Measurements from ENCODE around the gene MYPOP. TPM values are rescaled to one million over a fixed set of nuclear protein-coding genes. Genes with fewer than 3 reads are reported as not detected.

The MYPOP gene
- total and polyA plus RNA-seq, 2 of the 13 experiments (the other 11 are each of a cell fraction or from before 2014, with no cell fraction given), result 2.3 to 2.7 TPM

DNA sequence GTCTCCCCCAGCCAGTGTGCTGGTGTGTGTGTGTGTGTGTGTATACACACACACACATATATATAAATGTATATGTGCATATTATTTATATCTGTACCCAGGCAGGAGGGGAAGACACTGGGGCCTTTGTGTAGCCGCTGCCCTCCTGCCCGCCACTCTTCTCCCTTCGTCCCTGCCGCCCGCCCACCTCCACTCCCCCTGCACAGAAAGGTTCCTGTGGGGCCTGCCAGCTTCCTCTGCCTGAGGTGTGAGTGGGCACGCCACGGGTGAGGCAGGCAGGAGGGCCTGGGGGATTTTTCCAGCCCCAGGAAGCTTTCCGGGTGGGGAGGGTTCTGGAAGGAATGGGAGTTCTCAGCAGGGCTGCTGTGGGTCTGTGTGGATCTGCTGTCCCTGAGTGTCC, 23.4 kb downstream of the MYPOP start (continued):
- TF ChIP-seq, protein P1, sequence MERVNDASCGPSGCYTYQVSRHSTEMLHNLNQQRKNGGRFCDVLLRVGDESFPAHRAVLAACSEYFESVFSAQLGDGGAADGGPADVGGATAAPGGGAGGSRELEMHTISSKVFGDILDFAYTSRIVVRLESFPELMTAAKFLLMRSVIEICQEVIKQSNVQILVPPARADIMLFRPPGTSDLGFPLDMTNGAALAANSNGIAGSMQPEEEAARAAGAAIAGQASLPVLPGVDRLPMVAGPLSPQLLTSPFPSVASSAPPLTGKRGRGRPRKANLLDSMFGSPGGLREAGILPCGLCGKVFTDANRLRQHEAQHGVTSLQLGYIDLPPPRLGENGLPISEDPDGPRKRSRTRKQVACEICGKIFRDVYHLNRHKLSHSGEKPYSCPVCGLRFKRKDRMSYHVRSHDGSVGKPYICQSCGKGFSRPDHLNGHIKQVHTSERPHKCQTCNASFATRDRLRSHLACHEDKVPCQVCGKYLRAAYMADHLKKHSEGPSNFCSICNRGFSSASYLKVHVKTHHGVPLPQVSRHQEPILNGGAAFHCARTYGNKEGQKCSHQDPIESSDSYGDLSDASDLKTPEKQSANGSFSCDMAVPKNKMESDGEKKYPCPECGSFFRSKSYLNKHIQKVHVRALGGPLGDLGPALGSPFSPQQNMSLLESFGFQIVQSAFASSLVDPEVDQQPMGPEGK (CRISPR knock-in tag; IDR thresholded peaks at IDR 0.05), result peak; percentile 60; the same call in 1 of the 2 replicates
- TF ChIP-seq ZSCAN25 (CRISPR knock-in tag; IDR thresholded peaks at IDR 0.05) (peak; percentile 93), AGO2 (optimal IDR thresholded peaks at IDR 0.05; ENCODE audit: low read depth, low read length) (peak; percentile 72), RXRB (CRISPR knock-in tag; IDR thresholded peaks at IDR 0.05; ENCODE audit: borderline replicate concordance) (no peak), MBD4 (IDR thresholded peaks at IDR 0.05; ENCODE audit: borderline replicate concordance, low read length) (no peak), PHF5A (CRISPR knock-in tag; IDR thresholded peaks at IDR 0.05; ENCODE audit: low read depth, unreplicated experiment) (no peak), ZNF768 (CRISPR knock-in tag; IDR thresholded peaks at IDR 0.05) (no peak), ZNF644 (CRISPR knock-in tag; IDR thresholded peaks at IDR 0.05; ENCODE audit: low read depth) (no peak)
- TF ChIP-seq, protein P2, sequence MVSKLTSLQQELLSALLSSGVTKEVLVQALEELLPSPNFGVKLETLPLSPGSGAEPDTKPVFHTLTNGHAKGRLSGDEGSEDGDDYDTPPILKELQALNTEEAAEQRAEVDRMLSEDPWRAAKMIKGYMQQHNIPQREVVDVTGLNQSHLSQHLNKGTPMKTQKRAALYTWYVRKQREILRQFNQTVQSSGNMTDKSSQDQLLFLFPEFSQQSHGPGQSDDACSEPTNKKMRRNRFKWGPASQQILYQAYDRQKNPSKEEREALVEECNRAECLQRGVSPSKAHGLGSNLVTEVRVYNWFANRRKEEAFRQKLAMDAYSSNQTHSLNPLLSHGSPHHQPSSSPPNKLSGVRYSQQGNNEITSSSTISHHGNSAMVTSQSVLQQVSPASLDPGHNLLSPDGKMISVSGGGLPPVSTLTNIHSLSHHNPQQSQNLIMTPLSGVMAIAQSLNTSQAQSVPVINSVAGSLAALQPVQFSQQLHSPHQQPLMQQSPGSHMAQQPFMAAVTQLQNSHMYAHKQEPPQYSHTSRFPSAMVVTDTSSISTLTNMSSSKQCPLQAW (CRISPR knock-in tag; IDR thresholded peaks at IDR 0.05), result no peak
- TF ChIP-seq, protein P3, sequence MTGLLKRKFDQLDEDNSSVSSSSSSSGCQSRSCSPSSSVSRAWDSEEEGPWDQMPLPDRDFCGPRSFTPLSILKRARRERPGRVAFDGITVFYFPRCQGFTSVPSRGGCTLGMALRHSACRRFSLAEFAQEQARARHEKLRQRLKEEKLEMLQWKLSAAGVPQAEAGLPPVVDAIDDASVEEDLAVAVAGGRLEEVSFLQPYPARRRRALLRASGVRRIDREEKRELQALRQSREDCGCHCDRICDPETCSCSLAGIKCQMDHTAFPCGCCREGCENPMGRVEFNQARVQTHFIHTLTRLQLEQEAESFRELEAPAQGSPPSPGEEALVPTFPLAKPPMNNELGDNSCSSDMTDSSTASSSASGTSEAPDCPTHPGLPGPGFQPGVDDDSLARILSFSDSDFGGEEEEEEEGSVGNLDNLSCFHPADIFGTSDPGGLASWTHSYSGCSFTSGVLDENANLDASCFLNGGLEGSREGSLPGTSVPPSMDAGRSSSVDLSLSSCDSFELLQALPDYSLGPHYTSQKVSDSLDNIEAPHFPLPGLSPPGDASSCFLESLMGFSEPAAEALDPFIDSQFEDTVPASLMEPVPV (CRISPR knock-in tag; IDR thresholded peaks at IDR 0.05), result no peak
- TF ChIP-seq, protein P4, sequence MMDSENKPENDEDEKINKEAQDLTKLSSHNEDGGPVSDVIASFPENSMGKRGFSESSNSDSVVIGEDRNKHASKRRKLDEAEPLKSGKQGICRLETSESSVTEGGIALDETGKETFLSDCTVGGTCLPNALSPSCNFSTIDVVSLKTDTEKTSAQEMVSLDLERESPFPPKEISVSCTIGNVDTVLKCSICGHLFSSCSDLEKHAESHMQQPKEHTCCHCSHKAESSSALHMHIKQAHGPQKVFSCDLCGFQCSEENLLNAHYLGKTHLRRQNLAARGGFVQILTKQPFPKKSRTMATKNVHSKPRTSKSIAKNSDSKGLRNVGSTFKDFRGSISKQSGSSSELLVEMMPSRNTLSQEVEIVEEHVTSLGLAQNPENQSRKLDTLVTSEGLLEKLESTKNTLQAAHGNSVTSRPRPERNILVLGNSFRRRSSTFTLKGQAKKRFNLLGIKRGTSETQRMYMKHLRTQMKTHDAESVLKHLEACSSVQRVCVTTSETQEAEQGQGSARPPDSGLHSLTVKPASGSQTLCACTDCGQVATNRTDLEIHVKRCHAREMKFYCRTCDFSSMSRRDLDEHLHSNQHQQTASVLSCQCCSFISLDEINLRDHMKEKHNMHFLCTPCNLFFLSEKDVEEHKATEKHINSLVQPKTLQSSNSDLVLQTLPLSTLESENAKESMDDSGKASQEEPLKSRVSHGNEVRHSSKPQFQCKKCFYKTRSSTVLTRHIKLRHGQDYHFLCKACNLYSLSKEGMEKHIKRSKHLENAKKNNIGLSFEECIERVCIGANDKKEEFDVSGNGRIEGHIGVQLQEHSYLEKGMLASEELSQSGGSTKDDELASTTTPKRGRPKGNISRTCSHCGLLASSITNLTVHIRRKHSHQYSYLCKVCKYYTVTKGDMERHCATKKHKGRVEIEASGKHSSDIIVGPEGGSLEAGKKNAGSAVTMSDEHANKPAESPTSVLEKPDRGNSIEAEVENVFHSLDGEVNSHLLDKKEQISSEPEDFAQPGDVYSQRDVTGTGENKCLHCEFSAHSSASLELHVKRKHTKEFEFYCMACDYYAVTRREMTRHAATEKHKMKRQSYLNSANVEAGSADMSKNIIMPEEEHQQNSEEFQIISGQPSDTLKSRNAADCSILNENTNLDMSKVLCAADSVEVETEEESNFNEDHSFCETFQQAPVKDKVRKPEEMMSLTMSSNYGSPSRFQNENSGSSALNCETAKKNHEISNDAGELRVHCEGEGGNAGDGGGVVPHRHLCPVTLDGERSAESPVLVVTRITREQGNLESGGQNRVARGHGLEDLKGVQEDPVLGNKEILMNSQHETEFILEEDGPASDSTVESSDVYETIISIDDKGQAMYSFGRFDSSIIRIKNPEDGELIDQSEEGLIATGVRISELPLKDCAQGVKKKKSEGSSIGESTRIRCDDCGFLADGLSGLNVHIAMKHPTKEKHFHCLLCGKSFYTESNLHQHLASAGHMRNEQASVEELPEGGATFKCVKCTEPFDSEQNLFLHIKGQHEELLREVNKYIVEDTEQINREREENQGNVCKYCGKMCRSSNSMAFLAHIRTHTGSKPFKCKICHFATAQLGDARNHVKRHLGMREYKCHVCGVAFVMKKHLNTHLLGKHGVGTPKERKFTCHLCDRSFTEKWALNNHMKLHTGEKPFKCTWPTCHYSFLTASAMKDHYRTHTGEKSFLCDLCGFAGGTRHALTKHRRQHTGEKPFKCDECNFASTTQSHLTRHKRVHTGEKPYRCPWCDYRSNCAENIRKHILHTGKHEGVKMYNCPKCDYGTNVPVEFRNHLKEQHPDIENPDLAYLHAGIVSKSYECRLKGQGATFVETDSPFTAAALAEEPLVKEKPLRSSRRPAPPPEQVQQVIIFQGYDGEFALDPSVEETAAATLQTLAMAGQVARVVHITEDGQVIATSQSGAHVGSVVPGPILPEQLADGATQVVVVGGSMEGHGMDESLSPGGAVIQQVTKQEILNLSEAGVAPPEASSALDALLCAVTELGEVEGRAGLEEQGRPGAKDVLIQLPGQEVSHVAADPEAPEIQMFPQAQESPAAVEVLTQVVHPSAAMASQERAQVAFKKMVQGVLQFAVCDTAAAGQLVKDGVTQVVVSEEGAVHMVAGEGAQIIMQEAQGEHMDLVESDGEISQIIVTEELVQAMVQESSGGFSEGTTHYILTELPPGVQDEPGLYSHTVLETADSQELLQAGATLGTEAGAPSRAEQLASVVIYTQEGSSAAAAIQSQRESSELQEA (CRISPR knock-in tag; IDR thresholded peaks at IDR 0.05; ENCODE audit: not compliant biosample characterization), result no peak
- TF ChIP-seq, protein P5, sequence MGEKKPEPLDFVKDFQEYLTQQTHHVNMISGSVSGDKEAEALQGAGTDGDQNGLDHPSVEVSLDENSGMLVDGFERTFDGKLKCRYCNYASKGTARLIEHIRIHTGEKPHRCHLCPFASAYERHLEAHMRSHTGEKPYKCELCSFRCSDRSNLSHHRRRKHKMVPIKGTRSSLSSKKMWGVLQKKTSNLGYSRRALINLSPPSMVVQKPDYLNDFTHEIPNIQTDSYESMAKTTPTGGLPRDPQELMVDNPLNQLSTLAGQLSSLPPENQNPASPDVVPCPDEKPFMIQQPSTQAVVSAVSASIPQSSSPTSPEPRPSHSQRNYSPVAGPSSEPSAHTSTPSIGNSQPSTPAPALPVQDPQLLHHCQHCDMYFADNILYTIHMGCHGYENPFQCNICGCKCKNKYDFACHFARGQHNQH (CRISPR knock-in tag; IDR thresholded peaks at IDR 0.05), result no peak
